ENCODE results near the gene ARHGAP21. TPM values are rescaled to one million over a fixed set of nuclear protein-coding genes. Genes with fewer than 3 reads are reported as not detected.
A peak's percentile ranks its signal among the peaks of the same experiment; 100 is the strongest.
"Not testable (repeated sequence)": the region's sequence is repeated elsewhere in the genome, so short reads cannot be mapped to it uniquely, and the experiment has no call there.

ARHGAP21 gene
- total RNA-seq = 10 to 100 TPM; 25.9 to 43.4 (median 34.3) TPM

GRCh38 chr10:24723788-24724380 lies at the start of gene ARHGAP21:
Gene ARHGAP21, minus strand, starts transcription at chr10:24723887. Its CDS starts 1,988 bp downstream, at chr10:24721899.
- TF ChIP-seq POLR2AphosphoS5 (IDR thresholded peaks at IDR 0.05) = no peak
- peak in 1 of 2 donors; percentile 55 for TF ChIP-seq POLR2A (IDR thresholded peaks at IDR 0.05)

DNA sequence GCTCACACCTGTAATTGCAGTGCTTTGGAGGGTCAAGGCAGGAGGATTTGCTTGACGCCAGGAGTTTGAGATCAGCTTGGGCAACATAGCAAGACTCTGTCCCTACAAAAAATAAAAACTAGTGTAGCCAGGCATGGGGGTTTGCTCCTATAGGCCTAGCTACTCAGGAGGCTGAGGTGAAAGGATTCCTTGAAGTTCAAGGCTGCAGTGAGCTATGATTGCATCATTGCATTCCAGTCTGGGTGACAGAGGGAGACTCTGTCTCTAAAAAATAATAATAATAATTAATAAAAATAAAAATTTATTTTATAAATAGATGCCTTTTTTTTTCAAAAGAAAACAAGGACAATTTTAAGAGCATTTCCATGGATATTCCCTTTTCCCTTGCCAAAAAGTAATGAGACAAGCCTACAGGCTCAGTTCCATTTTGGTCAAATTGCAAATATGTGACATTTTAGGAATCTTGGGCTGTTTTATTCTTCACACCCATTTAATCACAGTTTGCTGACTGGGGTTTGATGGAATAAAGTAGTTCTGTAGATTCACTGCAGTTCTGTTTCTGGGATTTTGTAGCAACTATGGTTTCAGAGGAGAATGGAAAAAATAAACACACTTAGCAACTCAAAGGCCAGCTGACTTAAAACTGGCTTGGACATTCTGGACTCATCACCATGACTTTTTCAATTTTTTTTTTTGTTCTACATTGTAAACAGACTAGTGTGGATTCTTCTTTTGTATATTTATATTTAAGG lies 48.4 kb upstream of the ARHGAP21 start:
- DNase-seq (ENCODE audit: low spot score in 2 of 2) = no peak
- no peak for TF ChIP-seq POLR2AphosphoS5 (IDR thresholded peaks at IDR 0.05)
- TF ChIP-seq EP300 (IDR thresholded peaks at IDR 0.05) = no peak
- TF ChIP-seq CTCF (IDR thresholded peaks at IDR 0.05) = no peak
- TF ChIP-seq POLR2A (IDR thresholded peaks at IDR 0.05) = no peak
- Histone ChIP-seq H3K4me3 (no peak overlapping the region), H3K9me3 (no peaks in the 10 kb centered on the region), H3K27me3 (no peaks in the 10 kb centered on the region), H3K27ac (no peak overlapping the region), H3K4me1 (no peaks in the 10 kb centered on the region), H3K36me3 (no peaks in the 10 kb centered on the region)
- WGBS = 56% methylated on average over 1 of the region's 1 CpG

More at GRCh38 chr10:24723788-24724380, at the start of gene ARHGAP21:
- Histone ChIP-seq H3K27ac (peak within 1 kb of the TSS; percentile 90), H3K9me3 (no peaks in the 10 kb centered on the region), H3K36me3 (no peaks in the 10 kb centered on the region), H3K4me3 (peak within 1 kb of the TSS; percentile 76), H3K27me3 (no peaks in the 10 kb centered on the region), H3K4me1 (peaks cover 40% of the 10 kb centered on the region)
- under 1% methylated on average over 30 of the region's 46 CpGs for WGBS
- DNase-seq (ENCODE audit: low spot score in 2 of 2) = peak; percentile 86 to 87

DNA sequence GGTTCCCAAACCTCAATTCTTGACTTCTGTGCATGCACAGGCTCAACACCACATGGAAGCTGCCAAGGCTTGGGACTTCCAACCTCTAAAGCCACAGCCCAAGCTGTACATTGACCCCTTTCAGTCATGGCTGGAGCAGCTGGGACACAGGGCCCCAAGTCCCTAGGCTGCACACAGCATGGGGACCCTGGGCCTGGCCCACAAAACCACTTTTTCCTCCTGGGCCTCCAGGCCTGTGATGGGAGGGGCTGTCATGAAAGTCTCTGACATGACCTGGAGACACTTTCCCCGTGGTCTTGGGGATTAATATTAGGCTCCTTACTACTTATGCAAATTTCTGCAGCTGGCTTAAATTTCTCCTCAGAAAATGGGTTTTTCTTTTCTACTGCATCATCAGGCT lies 41.3 kb upstream of the ARHGAP21 start:
- 0% methylated on average over 1 of the region's 1 CpG for WGBS
- H3K4me1 ChIP-seq; H3K27me3 ChIP-seq; DNase-seq (ENCODE audit: low spot score in 2 of 2); H3K27ac ChIP-seq; H3K4me3 ChIP-seq; H3K36me3 ChIP-seq; H3K9me3 ChIP-seq: not testable (repeated sequence)

GRCh38 chr10:24762966-24763623 lies 39.4 kb upstream of the ARHGAP21 start:
- Histone ChIP-seq H3K4me3 (no peak overlapping the region), H3K27ac (no peak overlapping the region), H3K36me3 (no peaks in the 10 kb centered on the region), H3K9me3 (no peaks in the 10 kb centered on the region), H3K4me1 (no peaks in the 10 kb centered on the region), H3K27me3 (no peaks in the 10 kb centered on the region)
- no peak for DNase-seq (ENCODE audit: low spot score in 2 of 2)
- TF ChIP-seq POLR2AphosphoS5 (IDR thresholded peaks at IDR 0.05) (no peak), CTCF (IDR thresholded peaks at IDR 0.05) (no peak)
- 35% methylated on average over 2 of the region's 2 CpGs for WGBS

GRCh38 chr10:24762161-24762924 lies 38.7 kb upstream of the ARHGAP21 start:
- Histone ChIP-seq H3K4me1 (no peaks in the 10 kb centered on the region), H3K27ac (no peak overlapping the region), H3K27me3 (no peaks in the 10 kb centered on the region), H3K9me3 (no peaks in the 10 kb centered on the region), H3K36me3 (no peaks in the 10 kb centered on the region), H3K4me3 (no peak overlapping the region)
- WGBS = 64% methylated on average over 8 of the region's 8 CpGs
- DNase-seq (ENCODE audit: low spot score in 2 of 2) = no peak
- no peak for TF ChIP-seq POLR2AphosphoS5 (IDR thresholded peaks at IDR 0.05)
- no peak for TF ChIP-seq EP300 (IDR thresholded peaks at IDR 0.05)
- no peak for TF ChIP-seq POLR2A (IDR thresholded peaks at IDR 0.05)
- no peak for TF ChIP-seq CTCF (IDR thresholded peaks at IDR 0.05)
